NK-92 (cell line): ENCODE data around the gene TMEM87B.
"Not testable (repeated sequence)": the region's sequence is repeated elsewhere in the genome, so short reads cannot be mapped to it uniquely, and the experiment has no call there.

Experiments
- DNase-seq: peaks from one replicate; lab custom pipeline; 2025; ENCODE audit not compliant: unreplicated experiment; lab: John Stamatoyannopoulos, UW

Gene TMEM87B

DNA sequence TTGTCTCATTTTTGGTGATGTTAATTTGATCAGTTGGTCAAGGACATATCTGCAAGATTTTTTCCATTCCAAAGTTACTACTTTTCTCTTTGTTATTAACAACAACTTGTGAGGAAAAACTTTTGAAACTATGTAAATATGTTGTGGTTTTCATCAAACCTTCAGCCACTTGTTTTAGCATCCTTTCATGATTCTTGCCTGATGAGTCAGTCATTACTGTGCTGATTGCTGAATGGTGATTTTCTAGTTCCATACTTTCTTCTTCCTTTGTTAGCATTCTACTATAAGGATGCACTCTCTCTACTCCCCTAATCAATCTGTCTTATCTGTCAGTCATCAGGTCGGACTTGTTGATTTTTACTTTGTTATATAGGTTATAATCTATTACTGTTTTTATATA lies 10.9 kb downstream of the TMEM87B start:
- no peak for DNase-seq

DNA sequence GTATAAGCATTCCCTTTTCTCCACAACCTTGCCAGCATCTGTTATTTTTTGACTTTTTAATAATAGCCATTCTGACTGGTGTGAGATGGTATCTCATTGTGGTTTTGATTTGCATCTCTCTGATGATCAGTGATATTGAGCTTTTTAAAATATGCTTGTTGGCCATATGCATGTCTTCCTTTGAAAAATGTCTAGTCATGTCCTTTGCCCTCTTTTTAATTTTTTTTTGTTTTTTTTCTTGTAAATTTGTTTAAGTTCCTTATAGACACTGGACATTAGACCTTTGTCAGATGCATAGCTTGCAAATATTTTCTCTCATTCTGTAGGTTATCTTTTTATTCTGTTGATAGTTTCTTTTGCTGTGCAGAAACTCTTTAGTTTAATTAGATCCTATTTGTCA lies 14.7 kb downstream of the TMEM87B start:
- DNase-seq: not testable (repeated sequence)

DNA sequence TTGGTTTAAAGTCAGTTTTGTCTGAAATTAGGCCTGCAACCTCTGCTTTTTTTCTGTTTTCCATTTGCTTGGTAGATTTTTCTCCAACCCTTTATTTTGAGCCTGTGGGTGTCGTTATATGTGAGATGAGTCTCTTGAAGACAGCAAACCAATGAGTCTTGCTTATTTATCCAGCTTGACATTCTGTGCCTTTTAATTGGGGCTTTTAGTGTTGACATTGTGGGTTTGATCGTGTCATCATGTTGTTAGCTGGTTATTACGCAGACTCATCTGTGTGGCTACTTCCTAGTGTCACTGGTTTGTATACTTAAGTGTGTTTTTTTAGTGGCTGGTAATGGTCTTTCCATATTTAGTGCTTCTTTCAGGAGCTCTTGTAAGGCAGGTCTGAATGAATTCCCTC lies 18.8 kb downstream of the TMEM87B start:
- DNase-seq: no peak

DNA sequence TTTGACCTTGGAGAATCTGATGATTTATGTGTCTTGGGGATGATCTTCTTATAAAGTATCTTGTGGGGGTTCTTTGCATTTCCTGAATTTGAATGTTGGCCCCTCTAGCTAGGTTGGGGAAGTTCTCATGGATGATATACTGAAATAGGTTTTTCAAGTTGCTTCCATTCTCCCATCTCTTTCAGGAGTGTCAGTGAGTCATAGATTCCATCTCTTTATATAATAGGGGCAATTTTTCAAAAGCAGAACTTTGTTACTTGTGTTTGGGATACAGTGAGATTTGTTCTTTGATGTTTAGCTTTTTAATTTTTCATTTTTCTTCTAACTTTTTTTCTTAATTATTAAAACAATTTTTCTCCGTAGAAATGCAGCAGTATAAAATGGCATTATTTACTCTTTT lies 19.4 kb downstream of the TMEM87B start:
- no peak for DNase-seq

DNA sequence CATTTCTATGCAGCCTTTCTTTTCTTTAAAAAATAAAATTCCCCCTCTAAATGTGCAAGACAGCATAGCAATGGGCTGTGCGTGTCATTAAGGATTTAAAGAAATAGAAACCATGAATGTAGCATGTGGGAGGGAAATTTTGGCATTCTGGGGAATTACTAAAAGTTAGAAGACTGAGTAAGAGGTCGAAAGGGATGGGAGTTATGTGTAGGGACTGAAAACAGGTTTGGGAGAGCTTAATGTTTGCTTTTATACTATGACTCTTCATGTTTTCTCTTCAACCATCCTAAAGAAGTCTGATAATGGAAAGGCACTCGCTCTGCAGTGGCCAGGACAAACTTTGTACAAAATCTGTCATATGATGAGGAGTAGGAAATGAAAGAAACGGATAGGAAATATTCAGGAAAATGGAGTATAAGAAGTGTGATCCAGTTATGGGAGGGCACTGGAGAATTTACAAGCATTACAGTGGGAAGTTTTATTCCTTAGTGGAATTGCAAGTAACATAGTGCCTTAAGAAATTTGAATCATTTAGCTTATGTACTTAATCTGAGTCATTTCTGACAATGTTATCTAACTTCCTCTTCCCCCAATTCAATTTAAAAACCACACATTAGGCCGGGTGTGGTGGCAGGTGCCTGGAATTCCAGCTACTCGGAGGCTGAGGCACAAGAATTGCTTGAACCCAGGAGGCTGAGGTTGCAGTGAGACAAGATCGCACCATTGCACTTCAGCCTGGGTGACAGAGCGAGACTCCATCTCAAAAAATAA lies 20.6 kb downstream of the TMEM87B start:
- no peak for DNase-seq

DNA sequence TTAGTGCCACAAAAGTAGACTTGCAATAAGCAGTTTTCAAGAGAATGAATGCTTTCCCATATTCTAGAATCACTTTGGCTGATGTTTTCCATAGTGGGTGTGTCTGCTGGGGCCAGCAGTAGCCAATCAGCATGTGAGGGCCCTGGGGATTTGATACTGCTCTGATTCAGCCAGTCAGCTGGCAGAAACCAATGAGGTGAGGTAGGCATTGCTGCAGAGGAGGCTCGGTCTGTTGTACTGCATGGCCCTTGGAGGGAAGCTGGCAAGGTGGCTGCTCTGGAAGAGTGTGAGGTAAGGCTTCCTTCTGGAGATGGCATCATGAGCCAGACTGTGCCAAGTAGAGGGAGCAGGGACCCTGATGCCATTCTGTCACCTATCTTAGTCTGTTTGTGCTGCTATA lies 22.7 kb downstream of the TMEM87B start:
- DNase-seq: no peak

DNA sequence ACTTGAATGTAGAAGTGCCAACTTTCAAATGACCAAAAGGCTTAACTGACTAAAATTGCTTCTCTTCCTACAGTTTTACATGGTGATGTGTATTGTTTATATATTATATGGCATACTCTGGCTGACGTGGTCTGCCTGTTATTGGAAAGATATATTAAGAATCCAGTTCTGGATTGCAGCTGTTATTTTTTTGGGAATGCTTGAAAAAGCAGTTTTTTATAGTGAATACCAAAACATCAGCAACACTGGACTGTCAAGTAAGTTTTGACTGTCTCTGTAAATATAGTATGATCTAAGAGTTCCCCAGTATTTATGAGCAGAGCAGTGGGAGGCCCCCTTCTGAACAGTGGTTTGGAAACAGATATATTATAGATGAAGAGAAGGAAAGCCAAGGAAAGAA lies 26.2 kb downstream of the TMEM87B start:
- DNase-seq: no peak

DNA sequence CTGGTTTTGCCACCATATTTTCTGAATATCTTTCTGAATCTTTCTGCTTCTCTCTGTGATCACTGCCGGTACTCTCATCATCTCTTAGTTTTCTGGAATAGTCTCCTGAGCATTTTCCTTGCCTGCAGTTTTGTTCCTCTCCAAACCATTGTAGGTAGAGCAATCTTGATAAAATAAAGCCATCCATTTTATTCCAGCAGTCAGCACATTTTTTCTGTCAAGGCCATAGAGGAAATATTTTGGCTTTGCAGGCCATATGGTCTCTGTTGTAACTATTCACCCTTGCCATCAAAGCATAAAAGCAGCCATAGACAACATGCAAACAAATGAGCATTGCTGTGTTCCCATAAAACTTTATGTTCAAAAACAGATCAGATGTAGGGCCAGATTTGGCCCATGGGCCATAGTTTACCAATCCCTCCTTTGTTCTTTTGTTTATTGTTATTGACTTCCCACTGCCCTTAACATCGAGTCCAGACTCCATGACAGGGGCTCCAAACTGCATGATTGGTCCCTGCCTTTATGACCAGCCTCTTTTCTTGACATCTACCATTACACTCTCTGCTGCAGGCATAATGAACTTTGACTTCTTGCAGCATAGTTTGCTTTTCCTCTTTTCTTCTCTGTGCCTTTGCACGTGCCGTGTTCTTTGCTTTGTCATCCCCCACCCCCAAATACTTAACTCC lies 29.8 kb downstream of the TMEM87B start:
- DNase-seq: no peak

DNA sequence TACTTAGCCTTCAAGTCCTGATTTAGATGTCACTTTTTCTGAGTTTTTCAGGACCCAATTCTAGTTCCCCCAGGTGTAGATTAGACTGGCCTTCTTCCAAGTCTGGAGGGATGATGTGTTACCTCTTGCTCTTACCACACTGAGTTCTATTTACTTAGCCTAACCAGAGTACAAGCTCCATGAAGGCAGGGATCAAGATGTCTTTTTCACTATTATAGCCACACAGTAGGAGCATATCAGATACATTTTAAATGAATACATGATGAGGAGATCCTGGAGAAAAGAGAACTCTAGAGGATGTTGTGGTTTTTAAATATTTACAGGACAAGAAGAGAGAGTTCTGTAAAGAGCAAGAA lies 30.3 kb downstream of the TMEM87B start:
- no peak for DNase-seq

DNA sequence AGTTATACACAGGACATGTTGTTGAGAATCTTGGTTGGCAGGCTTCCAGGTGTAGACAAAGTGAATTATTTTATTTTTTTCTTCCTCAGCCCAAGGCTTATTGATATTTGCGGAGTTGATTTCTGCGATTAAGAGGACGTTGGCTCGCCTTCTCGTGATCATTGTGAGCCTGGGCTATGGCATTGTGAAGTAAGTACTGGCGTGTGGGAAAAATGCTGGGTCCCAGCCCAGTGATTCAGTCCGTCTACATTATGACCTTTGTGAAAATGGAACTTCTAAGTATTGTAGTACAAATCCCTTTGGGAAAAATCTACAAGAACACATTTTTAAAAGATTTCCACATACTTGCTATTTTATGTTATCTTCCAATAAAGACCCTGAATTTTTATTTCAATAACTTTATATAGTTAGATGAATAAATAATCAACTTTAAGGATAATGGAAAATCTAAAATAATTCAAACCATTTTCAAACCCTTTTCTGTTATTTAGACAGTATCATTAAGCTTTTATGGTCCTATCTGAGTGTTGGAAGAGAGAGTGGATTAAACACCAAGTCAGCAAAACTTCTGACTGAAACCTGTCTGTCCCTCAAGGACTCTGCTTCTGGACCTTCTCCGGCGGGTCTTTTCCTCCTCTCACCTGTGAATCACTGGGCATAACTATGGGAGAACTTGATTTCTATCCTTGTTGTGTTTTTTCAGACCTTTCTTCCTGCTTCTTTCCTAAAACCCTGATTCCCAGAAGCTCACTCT lies 31.0 kb downstream of the TMEM87B start:
- no peak for DNase-seq

DNA sequence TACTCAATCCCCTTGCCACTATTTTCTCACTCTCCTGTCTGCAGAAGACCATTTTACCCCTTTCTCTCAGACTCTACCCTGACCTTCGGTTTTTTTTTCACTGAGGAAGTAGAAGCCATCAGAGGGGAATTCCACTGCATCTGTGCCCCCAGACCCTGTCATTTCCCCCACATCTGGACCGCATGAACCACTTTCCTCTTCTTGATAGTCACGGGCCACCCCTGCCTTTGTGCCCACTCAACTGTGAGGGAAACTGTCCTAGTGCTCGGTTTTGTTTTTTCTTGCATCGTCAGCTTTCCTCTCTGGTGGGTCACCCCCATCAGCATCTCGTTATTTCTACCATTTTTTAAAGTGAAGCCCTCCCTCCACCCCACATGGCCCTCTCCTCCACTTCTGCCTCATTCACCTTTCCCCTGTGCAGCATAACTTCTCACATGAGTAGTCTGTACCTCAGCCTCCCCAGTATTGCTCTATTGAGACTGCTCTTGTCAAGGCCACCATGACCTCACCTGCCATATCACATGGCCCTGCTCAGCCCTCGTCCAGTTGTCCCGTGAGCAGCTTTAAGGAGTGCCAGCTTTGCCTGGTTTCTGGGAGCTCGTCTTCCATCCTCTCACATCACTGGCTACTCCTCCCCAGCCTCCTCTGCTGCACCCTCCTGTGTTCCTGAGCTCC lies 32.4 kb downstream of the TMEM87B start:
- no peak for DNase-seq

DNA sequence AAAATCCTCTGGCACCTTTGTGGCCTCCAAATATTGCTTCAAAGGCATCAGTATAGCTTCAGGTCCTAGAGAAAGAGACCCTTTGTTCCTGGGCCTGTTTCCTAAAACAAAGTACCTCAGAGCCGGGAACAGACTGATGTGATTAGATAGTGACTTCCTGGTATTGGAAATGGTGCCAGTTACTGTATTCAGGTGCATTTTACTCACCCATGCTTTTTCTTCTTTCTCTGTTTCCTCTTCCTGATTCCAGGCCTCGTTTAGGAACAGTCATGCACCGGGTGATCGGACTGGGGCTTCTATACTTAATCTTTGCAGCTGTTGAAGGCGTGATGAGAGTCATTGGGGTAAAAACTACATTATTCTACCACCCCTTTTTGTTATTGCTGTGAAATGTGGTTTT lies 34.3 kb downstream of the TMEM87B start:
- no peak for DNase-seq

DNA sequence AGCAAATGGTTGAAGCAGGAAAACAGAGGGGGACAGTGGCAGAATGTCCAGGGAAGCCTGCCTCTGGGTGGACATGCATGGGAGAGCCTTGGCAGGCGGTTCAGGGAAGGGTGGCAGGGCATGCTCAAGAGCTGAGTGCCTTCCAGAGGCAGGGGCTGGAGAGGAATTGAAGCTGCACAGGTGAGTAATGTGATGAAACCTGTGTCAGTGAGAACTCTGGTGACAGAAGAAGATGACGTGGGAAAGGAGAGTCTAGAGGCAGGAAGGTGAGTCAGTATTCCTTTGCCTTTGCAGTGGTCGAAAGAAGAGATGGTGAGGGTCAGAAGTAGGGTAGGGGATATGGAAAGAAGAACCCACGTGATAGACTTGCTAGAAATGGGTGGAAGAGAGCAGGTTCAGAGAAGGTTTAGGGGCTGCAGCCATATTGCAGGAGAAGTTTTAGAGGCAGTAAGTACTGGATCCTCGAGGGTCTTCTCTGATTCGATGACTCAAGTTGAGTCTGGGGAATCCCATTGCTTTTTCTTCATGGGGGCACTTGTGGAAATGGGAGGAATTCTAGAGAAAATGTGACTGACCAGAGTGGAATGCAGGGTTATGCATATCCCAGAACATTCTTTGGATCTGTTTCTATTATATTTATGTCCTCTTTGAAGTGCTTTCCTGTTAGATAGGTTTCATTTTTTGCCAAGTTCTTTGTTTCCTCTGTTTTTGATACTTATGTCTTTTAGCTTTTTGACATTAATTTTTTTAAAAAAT lies 37.4 kb downstream of the TMEM87B start:
- DNase-seq: no peak

DNA sequence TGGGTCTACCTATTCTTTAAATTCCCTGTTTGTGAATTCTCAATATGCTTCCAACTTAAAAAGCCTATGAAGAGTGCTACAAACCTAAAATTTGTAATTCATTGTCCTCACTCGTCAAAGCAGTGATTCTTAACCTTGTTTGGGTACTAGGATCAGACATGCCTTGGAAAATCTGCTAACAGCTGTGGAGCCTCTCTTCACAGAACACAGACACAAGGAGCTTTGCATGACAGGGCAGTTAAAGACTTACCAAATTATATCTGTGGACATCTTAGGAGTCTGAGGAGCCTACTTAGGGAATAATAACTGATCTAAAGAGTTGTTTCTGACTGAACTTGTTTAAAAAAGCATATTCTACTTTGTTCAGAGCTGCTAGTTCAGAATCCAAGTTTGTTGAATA lies 38.1 kb downstream of the TMEM87B start:
- no peak for DNase-seq

DNA sequence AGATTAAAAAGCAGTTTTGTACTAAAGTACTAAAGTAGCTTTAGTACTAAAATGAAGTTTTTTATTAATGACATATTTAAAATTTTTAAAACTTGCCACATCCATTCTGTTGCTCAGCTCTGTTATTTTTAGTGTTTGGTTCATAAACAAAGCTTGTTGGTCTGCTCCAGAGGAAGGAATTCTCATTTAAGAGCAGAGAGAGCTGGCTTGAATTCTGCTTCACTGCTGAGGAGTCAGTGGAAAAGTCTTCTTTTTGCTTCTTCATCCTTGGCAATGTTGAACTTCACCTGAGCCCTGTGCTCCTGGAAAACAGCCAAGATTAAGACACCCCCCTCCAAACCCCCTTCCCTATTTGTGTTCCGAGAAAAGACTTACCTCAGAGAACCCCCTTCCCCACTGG lies 40.6 kb downstream of the TMEM87B start:
- no peak for DNase-seq

DNA sequence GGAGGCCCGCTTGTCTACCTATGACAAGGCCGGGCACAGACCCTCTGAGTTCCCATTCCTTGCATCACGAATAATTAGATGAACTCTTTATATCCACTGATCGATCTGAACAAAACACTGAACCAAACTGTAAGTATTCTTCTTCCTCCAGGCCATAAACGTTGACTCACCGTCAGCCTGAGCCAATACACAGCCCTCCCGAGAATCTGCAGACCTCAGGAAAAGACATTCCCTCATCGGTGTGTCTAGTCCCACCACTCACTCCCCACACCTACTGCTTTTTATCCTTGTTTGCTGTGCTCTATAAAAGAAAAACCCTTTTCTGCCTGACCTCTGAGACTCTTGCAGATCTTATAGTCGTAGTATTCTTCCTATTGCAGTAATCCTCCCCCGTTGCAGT lies 41.0 kb downstream of the TMEM87B start:
- no peak for DNase-seq

DNA sequence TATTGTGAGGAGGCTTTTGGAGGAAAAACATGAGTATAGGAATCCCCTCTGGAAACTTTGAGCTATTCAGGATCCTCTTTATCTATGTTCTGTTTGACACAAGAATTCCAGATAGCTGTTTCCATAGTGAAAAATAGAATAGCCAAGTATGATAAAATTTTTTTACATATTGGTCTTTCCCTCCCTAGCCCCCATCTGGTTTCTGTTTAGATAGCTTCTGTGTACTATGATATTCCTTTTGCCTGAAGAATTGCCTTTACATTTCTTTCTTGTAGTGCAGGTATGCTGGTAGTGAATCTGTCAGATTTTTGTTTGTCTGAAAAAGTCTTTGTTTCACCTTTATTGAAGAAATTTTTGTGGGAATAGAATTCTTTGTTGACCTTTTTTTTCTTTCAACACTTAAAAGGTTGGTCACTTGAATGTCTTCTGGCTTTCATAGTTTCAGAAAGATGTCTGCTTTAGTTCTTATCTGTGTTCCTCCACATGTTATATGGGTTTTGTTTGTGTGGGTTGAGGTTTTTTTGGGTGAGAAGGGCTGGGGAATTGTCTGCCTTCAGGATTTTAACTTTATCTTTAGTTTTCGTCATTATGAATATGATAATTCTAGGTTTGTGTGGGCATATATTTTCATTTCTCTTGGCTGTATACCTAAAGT lies 53.2 kb downstream of the TMEM87B start:
- DNase-seq: no peak

DNA sequence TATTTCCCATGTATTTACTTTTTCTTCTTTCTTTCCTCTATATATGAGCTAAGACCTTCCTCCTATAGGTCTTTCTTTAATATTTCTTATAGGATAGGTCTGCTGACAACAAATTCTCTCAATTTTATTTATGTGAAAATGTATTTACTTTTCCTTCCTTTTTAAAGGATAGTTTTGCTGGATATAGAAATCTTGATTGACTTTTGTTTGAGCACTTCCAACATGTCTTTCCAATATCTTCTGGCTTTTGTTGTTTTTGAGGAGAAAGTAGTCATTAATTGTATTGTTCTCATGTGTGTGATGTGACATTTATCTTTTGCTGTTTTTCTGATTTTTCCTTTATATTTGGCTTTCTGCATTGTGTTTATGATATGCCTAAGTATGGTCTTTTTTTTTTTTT lies 54.2 kb downstream of the TMEM87B start:
- DNase-seq: no peak

DNA sequence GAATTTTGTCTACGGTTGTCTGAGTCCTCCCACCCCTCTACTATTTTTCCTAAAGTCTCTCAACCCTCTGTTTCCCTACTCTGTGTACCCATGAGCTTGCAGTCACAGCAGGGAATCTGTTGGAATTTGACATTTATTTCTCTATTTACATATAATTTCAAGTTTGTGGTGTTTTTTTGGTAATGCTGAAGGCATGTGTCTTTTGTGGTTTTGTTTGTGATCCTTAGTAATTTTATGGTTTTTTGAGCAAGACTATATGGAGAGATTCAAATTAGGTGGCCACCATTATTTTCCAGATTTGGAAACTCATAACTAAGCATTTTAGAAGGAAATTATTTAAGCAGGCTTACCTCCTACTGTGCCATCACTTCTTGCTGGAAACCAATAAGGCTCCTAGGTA lies 55.9 kb downstream of the TMEM87B start:
- DNase-seq: no peak

DNA sequence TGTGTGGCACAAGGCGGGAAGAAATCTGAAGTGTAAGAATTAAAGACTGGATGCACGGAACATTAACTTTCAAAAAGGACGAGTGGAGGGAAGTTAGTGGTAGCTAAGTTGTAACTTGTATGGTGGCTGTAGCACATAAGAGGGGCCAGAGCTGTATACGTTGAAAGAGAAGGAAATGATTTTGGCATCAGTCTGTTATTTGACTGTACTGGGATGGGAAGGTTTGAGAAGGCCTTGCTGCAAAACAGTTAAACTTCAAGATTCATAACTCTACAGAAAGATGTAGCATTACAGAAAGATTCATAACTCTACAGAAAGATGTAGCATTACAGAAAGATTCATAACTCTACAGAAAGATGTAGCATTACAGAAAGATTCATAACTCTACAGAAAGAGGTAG lies 58.3 kb downstream of the TMEM87B start:
- not testable (repeated sequence) for DNase-seq
